Measurements from ENCODE around the gene KIF22. TPM values are rescaled to one million over a fixed set of nuclear protein-coding genes. Genes with fewer than 3 reads are reported as not detected.

The KIF22 gene
- polyA plus RNA-seq, 1 of the 3 experiments (the other 2 are of a cell fraction) = 64.1 TPM

GRCh38 chr16:29794231-29794710, 3.7 kb downstream of the KIF22 start:
- Histone ChIP-seq H2AFZ (ENCODE audit: low read depth) (no peak overlapping the region), H3K9me3 (no peaks in the 10 kb centered on the region), H3K79me2 (ENCODE audit: insufficient read depth) (peaks cover 63% of the 10 kb centered on the region), H3K27me3 (ENCODE audit: insufficient read depth) (no peaks in the 10 kb centered on the region), H3F3A (replicated peaks; ENCODE audit: insufficient read depth) (no peaks in the 10 kb centered on the region), H3K9ac (no peak overlapping the region), H3K4me2 (no peak overlapping the region), H3K36me3 (replicated peaks in 1 of 2; ENCODE audit: control insufficient read depth in 1 of 2, insufficient read depth in 2 of 2, low read length in 1 of 2) (peaks cover 17 to 23% of the 10 kb centered on the region in 2 experiments), H3K9me2 (no peaks in the 10 kb centered on the region), H3K4me3 (ENCODE audit: low read depth in 2 of 2, low read length in 1 of 2) (no peak overlapping the region), H3K27ac (ENCODE audit: low read depth in 2 of 2, low read length in 1 of 2) (no peak overlapping the region), H4K20me1 (ENCODE audit: insufficient read depth) (no peaks in the 10 kb centered on the region; the same call in 1 of the 2 replicates), H3K4me1 (ENCODE audit: control insufficient read depth in 1 of 2, insufficient read depth in 2 of 2, low read depth in 1 of 2, low read length in 1 of 2) (peaks cover 0 to 11% of the 10 kb centered on the region in 2 experiments; a peak in 1 of 4 replicates)
- POLR2A ChIA-PET = interaction anchor here (1.0 kb wide), 1 partner anchor 10 kb away, joined by 5 read pairs; no protein-coding TSS in a partner anchor
- no peak for TF ChIP-seq SIN3A (IDR thresholded peaks at IDR 0.05; ENCODE audit: borderline replicate concordance, low read depth, low read length)
- TF ChIP-seq EZH2phosphoT487 (IDR thresholded peaks at IDR 0.05; ENCODE audit: borderline replicate concordance, low read depth) = no peak
- no peak for TF ChIP-seq GABPA (IDR thresholded peaks at IDR 0.05; ENCODE audit: low read depth)
- no peak for TF ChIP-seq IRF3 (IDR thresholded peaks at IDR 0.05; ENCODE audit: low read depth, low read length)
- TF ChIP-seq FOSL2 (IDR thresholded peaks at IDR 0.05; ENCODE audit: borderline replicate concordance, low read depth) = no peak
- TF ChIP-seq RAD21 (IDR thresholded peaks at IDR 0.05; ENCODE audit: low read length) = no peak
- TF ChIP-seq MAX (IDR thresholded peaks at IDR 0.05; ENCODE audit: low read depth) = no peak
- TF ChIP-seq MXI1 (IDR thresholded peaks at IDR 0.05; ENCODE audit: low read depth, low read length) = no peak
- no peak for TF ChIP-seq MEF2A (IDR thresholded peaks at IDR 0.05; ENCODE audit: borderline replicate concordance, low read depth)
- TF ChIP-seq ELF1 (IDR thresholded peaks at IDR 0.05) = no peak
- TF ChIP-seq GATA2 (CRISPR knock-in tag; IDR thresholded peaks at IDR 0.05) = no peak
- no peak for TF ChIP-seq YY1 (IDR thresholded peaks at IDR 0.05; ENCODE audit: low read depth)
- no peak for TF ChIP-seq TEAD4 (IDR thresholded peaks at IDR 0.05; ENCODE audit: borderline replicate concordance, insufficient read depth)
- no peak for DNase-seq
- CTCF ChIA-PET = interaction anchor here (1.6 kb wide), 1 partner anchor 65 kb away, joined by 3 read pairs; no protein-coding TSS in a partner anchor
- 99% methylated on average over 3 of the region's 3 CpGs for WGBS (ENCODE audit: low lambda C conversion rate)

GRCh38 chr16:29802416-29802935, 11.9 kb downstream of the KIF22 start:
- no peak overlapping the region for H3K4me2 ChIP-seq
- H3F3A ChIP-seq (replicated peaks; ENCODE audit: insufficient read depth) = peaks cover 25% of the 10 kb centered on the region
- WGBS (ENCODE audit: low lambda C conversion rate) = 97% methylated on average over 7 of the region's 8 CpGs
- no peak overlapping the region for H3K9ac ChIP-seq
- H3K9me3 ChIP-seq = no peaks in the 10 kb centered on the region
- peaks cover 0 to 10% of the 10 kb centered on the region in 2 experiments; a peak in 1 of 4 replicates for H3K4me1 ChIP-seq (ENCODE audit: control insufficient read depth in 1 of 2, insufficient read depth in 2 of 2, low read depth in 1 of 2, low read length in 1 of 2)
- H3K4me3 ChIP-seq (ENCODE audit: low read depth in 2 of 2, low read length in 1 of 2) = no peak overlapping the region
- no peak overlapping the region for H2AFZ ChIP-seq (ENCODE audit: low read depth)
- H3K9me2 ChIP-seq = no peaks in the 10 kb centered on the region
- no peaks in the 10 kb centered on the region for H3K27me3 ChIP-seq (ENCODE audit: insufficient read depth)
- no peak for DNase-seq
- TF ChIP-seq TAF1 (IDR thresholded peaks at IDR 0.05; ENCODE audit: borderline replicate concordance, low read depth, low read length) = no peak
- no peaks in the 10 kb centered on the region for H4K20me1 ChIP-seq (ENCODE audit: insufficient read depth)
- peaks cover 15 to 41% of the 10 kb centered on the region in 2 experiments for H3K36me3 ChIP-seq (replicated peaks in 1 of 2; ENCODE audit: control insufficient read depth in 1 of 2, insufficient read depth in 2 of 2, low read length in 1 of 2)
- no peak overlapping the region for H3K27ac ChIP-seq (ENCODE audit: low read depth in 2 of 2, low read length in 1 of 2)
- peaks cover 4% of the 10 kb centered on the region for H3K79me2 ChIP-seq (ENCODE audit: insufficient read depth)
- CTCF ChIA-PET = interaction anchor here (1.2 to 1.9 kb wide), 5 partner anchors 10 to 229 kb away, joined by 4 to 9 read pairs (median 5); partner anchors contain the start of genes KIF22, PAGR1 and TLCD3B
- POLR2A ChIA-PET = interaction anchor here (4.0 kb wide), 1 partner anchor 12 kb away, joined by 19 read pairs; the partner anchor contains the start of gene KIF22

Measured in SK-N-SH (cell line).